ENCODE results near the gene AKAP1. TPM values are rescaled to one million over a fixed set of nuclear protein-coding genes. Genes with fewer than 3 reads are reported as not detected.

AKAP1 gene
- total RNA-seq, 2 experiments from 2014 or later = 41.8 to 49.0 TPM

- ChIA-PET CTCF (ENCODE audit: unreplicated experiment) (no interaction called here), POLR2A (no interaction called here)
- Histone ChIP-seq H3K9me2 (ENCODE audit: insufficient read depth, low read length) (no peaks in the 10 kb centered on the region), H3K4me2 (ENCODE audit: low read length) (no peak overlapping the region), H3K27ac (ENCODE audit: low read depth, low read length, poor library complexity, severe bottlenecking) (no peak overlapping the region), H3K4me3 (ENCODE audit: low read depth, low read length, poor library complexity, severe bottlenecking) (no peak overlapping the region), H2AFZ (ENCODE audit: low read length) (no peak overlapping the region), H3K4me1 (ENCODE audit: insufficient read depth, low read length, poor library complexity, severe bottlenecking) (peaks cover 18% of the 10 kb centered on the region), H3K36me3 (ENCODE audit: insufficient read depth, low read length) (no peaks in the 10 kb centered on the region), H4K20me1 (ENCODE audit: insufficient read depth, low read length) (no peaks in the 10 kb centered on the region), H3K9me3 (ENCODE audit: low read length) (no peaks in the 10 kb centered on the region), H3K79me2 (ENCODE audit: insufficient read depth, low read depth, low read length) (no peaks in the 10 kb centered on the region)
- BruUV-seq (replicated peaks) = no TSS peak
- intact Hi-C loops (cut with micrococcal nuclease; ENCODE audit: unreplicated experiment) = no loop called here
- DNase-seq (ENCODE audit: low spot score) = no peak
- TF ChIP-seq CTCF (conservative IDR thresholded peaks at IDR 0.05; ENCODE audit: low read length) = no peak
- TF ChIP-seq EZH2phosphoT487 (IDR thresholded peaks at IDR 0.05; ENCODE audit: borderline replicate concordance, low read depth, low read length) = no peak
Observed at GRCh38 chr17:57073626-57074025, 11.4 kb upstream of the AKAP1 start.

DNA sequence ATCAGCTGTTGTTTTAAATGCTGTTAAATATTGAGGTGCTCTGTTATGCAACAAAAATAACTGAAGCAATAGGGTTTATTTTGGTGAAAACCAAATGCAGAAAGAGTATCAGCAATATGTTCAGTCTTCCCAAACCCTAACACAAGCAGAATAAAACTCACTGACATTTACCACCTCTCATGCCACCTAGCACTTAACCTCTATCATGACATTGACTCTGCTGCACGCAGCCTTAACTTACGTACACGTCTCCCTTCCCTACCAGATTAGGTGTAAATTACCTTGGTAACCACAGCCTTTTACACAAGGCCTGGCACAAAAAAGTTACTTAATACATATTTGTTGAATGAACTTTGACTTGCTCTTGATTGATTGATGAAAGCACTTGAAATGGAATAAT, 9.9 kb upstream of the AKAP1 start:
- Histone ChIP-seq H3K4me2 (ENCODE audit: low read length) (no peak overlapping the region), H3K36me3 (ENCODE audit: insufficient read depth, low read length) (no peaks in the 10 kb centered on the region), H3K9me2 (ENCODE audit: insufficient read depth, low read length) (no peaks in the 10 kb centered on the region), H3K4me3 (ENCODE audit: low read depth, low read length, poor library complexity, severe bottlenecking) (no peak overlapping the region), H3K27ac (ENCODE audit: low read depth, low read length, poor library complexity, severe bottlenecking) (no peak overlapping the region), H4K20me1 (ENCODE audit: insufficient read depth, low read length) (no peaks in the 10 kb centered on the region), H3K9me3 (ENCODE audit: low read length) (no peaks in the 10 kb centered on the region), H3K4me1 (ENCODE audit: insufficient read depth, low read length, poor library complexity, severe bottlenecking) (peaks cover 18% of the 10 kb centered on the region), H3K79me2 (ENCODE audit: insufficient read depth, low read depth, low read length) (no peaks in the 10 kb centered on the region), H2AFZ (ENCODE audit: low read length) (no peak overlapping the region)
- no peak for DNase-seq (ENCODE audit: low spot score)
- no TSS peak for BruUV-seq (replicated peaks)
- TF ChIP-seq EZH2phosphoT487 (IDR thresholded peaks at IDR 0.05; ENCODE audit: borderline replicate concordance, low read depth, low read length) (no peak), CTCF (conservative IDR thresholded peaks at IDR 0.05; ENCODE audit: low read length) (no peak)
- intact Hi-C loops (cut with micrococcal nuclease; ENCODE audit: unreplicated experiment) = no loop called here
- ChIA-PET POLR2A (interaction anchor here (1.1 kb wide), 1 partner anchor 27 kb away, joined by 3 read pairs; no protein-coding TSS in a partner anchor), CTCF (ENCODE audit: unreplicated experiment) (no interaction called here)

GRCh38 chr17:57075785-57076184, 9.3 kb upstream of the AKAP1 start:
- H3K9me2 ChIP-seq (ENCODE audit: insufficient read depth, low read length) = no peaks in the 10 kb centered on the region
- no peak overlapping the region for H3K4me3 ChIP-seq (ENCODE audit: low read depth, low read length, poor library complexity, severe bottlenecking)
- no peaks in the 10 kb centered on the region for H3K9me3 ChIP-seq (ENCODE audit: low read length)
- no peaks in the 10 kb centered on the region for H4K20me1 ChIP-seq (ENCODE audit: insufficient read depth, low read length)
- CTCF ChIA-PET (ENCODE audit: unreplicated experiment) = interaction anchor here (0.6 kb wide), 1 partner anchor 21 kb away, joined by 3 read pairs; no protein-coding TSS in a partner anchor
- POLR2A ChIA-PET = no interaction called here
- no peak overlapping the region for H2AFZ ChIP-seq (ENCODE audit: low read length)
- BruUV-seq (replicated peaks) = no TSS peak
- H3K27ac ChIP-seq (ENCODE audit: low read depth, low read length, poor library complexity, severe bottlenecking) = no peak overlapping the region
- peaks cover 18% of the 10 kb centered on the region for H3K4me1 ChIP-seq (ENCODE audit: insufficient read depth, low read length, poor library complexity, severe bottlenecking)
- H3K79me2 ChIP-seq (ENCODE audit: insufficient read depth, low read depth, low read length) = no peaks in the 10 kb centered on the region
- intact Hi-C loops (cut with micrococcal nuclease; ENCODE audit: unreplicated experiment) = no loop called here
- no peak for DNase-seq (ENCODE audit: low spot score)
- H3K36me3 ChIP-seq (ENCODE audit: insufficient read depth, low read length) = no peaks in the 10 kb centered on the region
- TF ChIP-seq CTCF (conservative IDR thresholded peaks at IDR 0.05; ENCODE audit: low read length) (no peak), EZH2phosphoT487 (IDR thresholded peaks at IDR 0.05; ENCODE audit: borderline replicate concordance, low read depth, low read length) (no peak)
- H3K4me2 ChIP-seq (ENCODE audit: low read length) = no peak overlapping the region
